ENCODE data around the gene GHSR. TPM values are rescaled to one million over a fixed set of nuclear protein-coding genes. Genes with fewer than 3 reads are reported as not detected.

GHSR gene
- total and polyA plus RNA-seq, 2 of the 4 experiments (the other 2 are of a cell fraction): not detected

DNA sequence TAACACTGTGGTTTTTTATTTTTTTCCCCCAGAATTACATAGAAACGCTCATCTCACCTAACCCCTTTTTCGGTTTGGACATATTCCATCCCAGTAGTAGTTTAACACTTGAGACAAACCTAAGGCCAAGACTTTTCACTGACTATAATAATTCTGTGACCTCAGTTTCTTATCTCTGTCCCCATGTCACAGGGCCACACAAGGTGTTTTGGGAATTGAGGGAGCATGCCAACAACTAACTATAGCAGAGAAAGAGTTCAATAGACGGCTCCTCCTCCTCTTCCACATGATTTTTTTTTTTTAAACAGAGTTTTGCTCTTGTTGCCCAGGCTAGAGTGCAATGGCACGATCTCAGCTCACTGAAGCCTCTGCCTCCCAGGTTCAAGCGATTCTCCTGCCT is 27.4 kb upstream of the GHSR start:
- Histone ChIP-seq H3K4me1 (ENCODE audit: control insufficient read depth, insufficient read depth, low read length) (no peaks in the 10 kb centered on the region; the same call in 1 of the 2 replicates), H3K9me3 (ENCODE audit: control insufficient read depth, insufficient read depth, low read length) (no peaks in the 10 kb centered on the region), H2AFZ (replicated peaks; ENCODE audit: low read length, poor library complexity) (no peak overlapping the region), H2BK5ac (ENCODE audit: low read depth, low read length, poor library complexity, severe bottlenecking) (no peak overlapping the region), H3K9ac (ENCODE audit: low read depth, low read length) (no peak overlapping the region), H3K79me1 (ENCODE audit: low read depth in 1 of 2, low read length in 2 of 2) (no peaks in the 10 kb centered on the region), H3K27ac (ENCODE audit: insufficient read depth, low read length) (no peak overlapping the region), H4K5ac (ENCODE audit: low read depth, low read length) (no peak overlapping the region), H2BK120ac (ENCODE audit: low read depth, low read length) (no peak overlapping the region), H3K18ac (ENCODE audit: low read depth, low read length) (no peak overlapping the region), H3K36me3 (ENCODE audit: control insufficient read depth, insufficient read depth, low read length) (no peaks in the 10 kb centered on the region), H3K4me2 (ENCODE audit: low read depth, low read length) (no peak overlapping the region), H3K27me3 (ENCODE audit: control insufficient read depth, insufficient read depth, low read length) (no peaks in the 10 kb centered on the region; the same call in none of the 2 replicates), H3K4ac (ENCODE audit: low read depth, low read length) (no peak overlapping the region), H4K20me1 (ENCODE audit: insufficient read depth, low read length) (no peaks in the 10 kb centered on the region), H3K4me3 (ENCODE audit: insufficient read depth, low read depth, low read length) (no peak overlapping the region), H3K9me1 (ENCODE audit: insufficient read depth, low read length) (no peaks in the 10 kb centered on the region; the same call in 1 of the 2 replicates), H2BK20ac (ENCODE audit: low read depth, low read length) (no peak overlapping the region), H3K23ac (ENCODE audit: low read depth, low read length) (no peak overlapping the region), H3K56ac (ENCODE audit: extremely low read depth, insufficient read depth, low read length) (no peak overlapping the region), H2AK9ac (replicated peaks; ENCODE audit: low read depth, low read length, poor library complexity) (no peak overlapping the region), H4K8ac (ENCODE audit: low read depth in 2 of 2, low read length in 2 of 2) (no peak overlapping the region), H4K91ac (ENCODE audit: insufficient read depth, low read depth, low read length) (no peak overlapping the region), H2AK5ac (ENCODE audit: low read depth, low read length) (no peak overlapping the region), H2BK15ac (ENCODE audit: low read depth, low read length) (no peak overlapping the region), H3K14ac (replicated peaks; ENCODE audit: low read depth, low read length) (no peak overlapping the region)
- in situ Hi-C loops (cut with MboI; ENCODE audit: low sequenced_read_pairs): loop anchor here (10.0 kb wide), 1 partner anchor 831 kb away; no protein-coding TSS in a partner anchor
- POLR2A ChIA-PET (ENCODE audit: unreplicated experiment): no interaction called here
- no peak for TF ChIP-seq MAFK (IDR thresholded peaks at IDR 0.05; ENCODE audit: low read depth, low read length)
- no peak for TF ChIP-seq USF2 (IDR thresholded peaks at IDR 0.05; ENCODE audit: low read depth, low read length)
- no peak for TF ChIP-seq NFE2L2 (IDR thresholded peaks at IDR 0.05; ENCODE audit: low read depth, low read length)
- no peak for TF ChIP-seq RAD21 (IDR thresholded peaks at IDR 0.05; ENCODE audit: low read length)
- no peak for TF ChIP-seq MXI1 (IDR thresholded peaks at IDR 0.05; ENCODE audit: borderline replicate concordance, low read depth, low read length)
- TF ChIP-seq CEBPB (IDR thresholded peaks at IDR 0.05; ENCODE audit: low read depth, low read length): no peak
- TF ChIP-seq MAZ (IDR thresholded peaks at IDR 0.05; ENCODE audit: borderline replicate concordance, low read depth, low read length): no peak
- no peak for TF ChIP-seq BHLHE40 (IDR thresholded peaks at IDR 0.05; ENCODE audit: low read depth, low read length)
- no peak for TF ChIP-seq POLR2A (IDR thresholded peaks at IDR 0.05; ENCODE audit: low read depth, low read length)
- no peak for TF ChIP-seq RFX5 (IDR thresholded peaks at IDR 0.05; ENCODE audit: low read depth, low read length)
- WGBS, 2 experiments (ENCODE audit: extremely low coverage in 2 of 2, insufficient read length in 1 of 2): no CpG with 5 or more reads among the region's 5 CpGs
- no peak for ATAC-seq (ENCODE audit: low read depth)
- BruUV-seq (replicated peaks): no TSS peak
- no peak for DNase-seq
- intact Hi-C loops (cut with micrococcal nuclease): loop anchor here (2.0 to 5.0 kb wide), 2 partner anchors 118 to 829 kb away; no protein-coding TSS in a partner anchor
- CTCF ChIA-PET: interaction anchor here (0.6 kb wide), 1 partner anchor 1362 kb away, joined by 4 read pairs; no protein-coding TSS in a partner anchor
- dilution Hi-C loops (cut with HindIII; ENCODE audit: low sequenced_read_pairs, unreplicated experiment): no loop called here
